H1 (cell line): ENCODE measurements around the gene CBLB. TPM values are rescaled to one million over a fixed set of nuclear protein-coding genes. Genes with fewer than 3 reads are reported as not detected.

Experiments
- ATF3 ChIP-seq: IDR thresholded peaks from 2 replicates; pipeline ENCODE4 v1.6.1; 2011; ENCODE audit warnings: low read depth, mild to moderate bottlenecking, low read length; ENCODE audit not compliant: insufficient read depth
- EGR1 ChIP-seq: IDR thresholded peaks from 2 replicates; pipeline ENCODE4 v1.6.1; 2011; ENCODE audit warnings: low read depth, low read length, borderline replicate concordance
- GTF2F1 ChIP-seq: IDR thresholded peaks from 2 replicates; pipeline ENCODE4 v1.6.1; 2012; ENCODE audit warnings: low read depth, low read length, improper control_type of control experiment, borderline replicate concordance
- HDAC2 ChIP-seq, 2 experiments: fragments of 300-600 bp in 1 of 2; sonication (generic) in 1 of 2; IDR thresholded peaks; 2 replicates each; pipeline ENCODE4 v1.6.1; 2011 to 2012; ENCODE audit warnings: low read depth in 2 of 2, low read length in 2 of 2, mild to moderate bottlenecking in 2 of 2, moderate library complexity in 2 of 2, borderline replicate concordance in 1 of 2, inconsistent platforms in 1 of 2
- RNF2 ChIP-seq: fragments of 200-900, 300-1000 bp; sonication (generic); IDR thresholded peaks from 2 replicates; pipeline ENCODE4 v1.7.1; 2016; ENCODE audit warnings: borderline replicate concordance, low read depth, mild to moderate bottlenecking, antibody characterized with exemption, low read length; ENCODE audit not compliant: poor library complexity, severe bottlenecking; ENCODE audit errors: missing control alignments
- SRF ChIP-seq: IDR thresholded peaks from 2 replicates; pipeline ENCODE4 v1.6.1; 2011; ENCODE audit warnings: mild to moderate bottlenecking, low read depth, low read length, moderate library complexity
- SUZ12 ChIP-seq: fragments of 200-600 bp; sonication (generic); IDR thresholded peaks from 2 replicates; pipeline ENCODE4 v1.6.1; 2012; ENCODE audit warnings: mild to moderate bottlenecking, inconsistent platforms, low read length, moderate library complexity, mixed read lengths
- ZNF274 ChIP-seq: IDR thresholded peaks from 2 replicates; pipeline ENCODE4 v1.7.0; 2012; ENCODE audit warnings: low read length, borderline replicate concordance; ENCODE audit errors: extremely low read depth
- polyA plus RNA-seq, 7 experiments: library from polyadenylated mRNA; depleted of rRNA in 3 of 7; stranded (reverse) in 5 of 7; unstranded in 2 of 7; fragments of >200 nt in 5 of 7; fragments of 200-250 nt in 2 of 7; gene quantifications; 1 replicate in 5 of 7; 2 replicates in 1 of 7; 4 replicates in 1 of 7; pipeline versions ENCODE4 v1.2.1 to v1.2.3, GENCODE V29; 2011 to 2013; ENCODE audit warnings: missing spikeins in 2 of 7, mixed read lengths in 2 of 7
- total RNA-seq: library from RNA; stranded (reverse); fragmentation: NEBNext Ultra II Directional; extraction: Animal tissue kit (Norgen Biotek cat#: 25700); gene quantifications from 2 replicates; pipeline ENCODE4 v1.2.1, GENCODE V29; 2021
- TF ChIP-seq, protein P1 (sequence below): IDR thresholded peaks from 2 replicates; pipeline ENCODE4 v1.6.1; 2012; ENCODE audit warnings: inconsistent platforms

The CBLB gene
- total and polyA plus RNA-seq, 2 of the 8 experiments (the other 6 are each of a cell fraction or from before 2014, with no cell fraction given), result 14.5 to 26.0 TPM

- TF ChIP-seq SRF, result no peak
- TF ChIP-seq EGR1, result no peak
- no peak for TF ChIP-seq ZNF274
- TF ChIP-seq ATF3, result no peak
- TF ChIP-seq GTF2F1, result no peak
- TF ChIP-seq, protein P1, sequence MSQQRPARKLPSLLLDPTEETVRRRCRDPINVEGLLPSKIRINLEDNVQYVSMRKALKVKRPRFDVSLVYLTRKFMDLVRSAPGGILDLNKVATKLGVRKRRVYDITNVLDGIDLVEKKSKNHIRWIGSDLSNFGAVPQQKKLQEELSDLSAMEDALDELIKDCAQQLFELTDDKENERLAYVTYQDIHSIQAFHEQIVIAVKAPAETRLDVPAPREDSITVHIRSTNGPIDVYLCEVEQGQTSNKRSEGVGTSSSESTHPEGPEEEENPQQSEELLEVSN, result no peak
- no peak for TF ChIP-seq HDAC2 (IDR thresholded peaks at IDR 0.05; ENCODE audit: borderline replicate concordance in 1 of 2, low read depth in 2 of 2, low read length in 2 of 2)
- no peak for TF ChIP-seq RNF2
- no peak for TF ChIP-seq SUZ12
Observed at GRCh38 chr3:105616374-105617121, 252.3 kb downstream of the CBLB start (continued).
